ENCODE data around the gene ARSG. TPM values are rescaled to one million over a fixed set of nuclear protein-coding genes. Genes with fewer than 3 reads are reported as not detected.
A peak's percentile ranks its signal among the peaks of the same experiment; 100 is the strongest.
"Not testable (repeated sequence)": the region's sequence is repeated elsewhere in the genome, so short reads cannot be mapped to it uniquely, and the experiment has no call there.

ARSG gene
- 2.0 and 2.1 TPM in 2 replicates for total RNA-seq (2014; rRNA removed; shearing (Covaris generic))

DNA sequence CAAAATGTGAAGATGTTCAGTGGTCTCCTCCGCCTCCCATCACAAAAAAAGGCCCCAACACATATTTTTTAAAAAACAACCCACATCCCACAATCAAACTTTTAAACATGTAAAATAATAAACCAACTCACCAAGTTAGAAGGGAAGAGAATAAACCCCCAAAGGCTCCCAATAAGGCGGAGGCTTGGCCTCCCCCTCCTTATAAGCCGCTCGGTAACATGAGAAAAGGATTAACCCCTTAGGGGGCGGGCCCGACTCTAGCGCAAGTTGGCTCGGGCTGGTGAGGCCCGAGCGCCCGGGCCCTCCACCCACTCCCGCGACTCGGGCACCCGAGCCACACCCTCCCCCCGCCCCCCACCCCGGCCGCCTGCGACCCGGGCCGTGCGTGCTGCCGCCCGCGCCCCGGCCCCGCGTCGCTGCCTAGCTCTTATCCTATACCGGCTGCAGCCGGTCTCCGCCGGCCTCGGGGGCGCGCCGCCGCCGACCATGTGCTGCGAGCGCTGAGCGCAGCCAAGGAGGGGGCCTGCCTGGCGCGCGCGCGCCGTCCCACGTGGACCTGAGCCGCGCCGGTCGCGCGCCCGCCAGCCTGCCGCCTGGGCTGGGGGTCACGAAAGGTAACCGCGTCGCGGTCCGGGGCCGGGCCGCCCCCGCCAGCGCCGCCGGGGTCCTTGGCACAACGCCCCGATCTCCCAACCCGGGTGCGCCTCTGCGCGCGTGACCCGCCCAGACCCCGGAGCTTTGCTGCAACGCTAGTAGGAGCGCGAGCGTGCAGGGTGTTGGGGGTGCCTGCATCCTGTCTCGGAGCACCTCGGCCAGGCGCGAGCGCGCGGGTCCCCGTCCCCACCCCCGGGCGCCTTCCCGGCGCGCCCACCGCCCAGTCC lies at the start of gene ARSG, which contains the start of gene SLC16A6:
Gene ARSG (plus strand): TSS at position 541 of the 881 bp plus-strand sequence. CDS start 15,999 bp downstream, outside the sequence.
Gene SLC16A6 (minus strand): TSS at position 173 of the 881 bp plus-strand sequence. CDS start 12,807 bp downstream, outside the sequence.
- peak; percentile 68 for DNase-seq (ENCODE audit: low spot score)

DNA sequence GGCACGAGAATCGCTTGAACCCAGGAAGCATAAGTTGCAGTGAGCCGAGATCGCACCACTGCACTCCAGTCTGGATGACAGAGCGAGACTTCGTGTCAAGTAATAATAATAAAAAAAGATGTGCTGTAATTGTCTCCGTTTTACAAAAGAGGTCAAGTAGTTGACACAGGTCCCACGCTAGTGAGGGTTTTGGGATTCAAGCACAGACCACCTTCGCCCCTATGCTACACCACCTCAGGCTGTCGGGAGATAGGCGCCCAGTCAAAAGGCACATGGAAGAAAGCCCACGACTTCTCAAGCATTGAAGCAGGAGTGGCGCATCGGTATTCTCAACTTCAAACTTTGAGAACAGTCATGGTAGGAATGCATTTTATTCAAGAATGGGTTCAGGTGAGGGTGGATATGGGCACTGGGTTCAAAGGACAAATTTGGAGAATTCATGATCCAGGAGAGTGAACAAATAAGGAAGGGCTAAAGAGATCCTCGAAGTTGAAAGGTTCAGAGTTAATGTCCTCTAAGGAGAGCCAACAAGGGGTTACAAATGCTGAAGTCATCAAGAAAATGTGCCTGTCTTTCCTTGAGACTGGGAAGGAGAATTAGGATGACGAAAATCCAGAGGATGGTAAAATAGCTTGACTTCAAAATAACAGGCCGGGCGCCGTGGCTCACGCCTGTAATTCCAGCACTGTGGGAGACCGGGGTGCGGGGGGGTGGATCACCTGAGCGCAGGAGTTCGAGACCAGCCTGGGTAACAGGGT lies 44.8 kb upstream of the ARSG start:
- DNase-seq (ENCODE audit: low spot score) = no peak

DNA sequence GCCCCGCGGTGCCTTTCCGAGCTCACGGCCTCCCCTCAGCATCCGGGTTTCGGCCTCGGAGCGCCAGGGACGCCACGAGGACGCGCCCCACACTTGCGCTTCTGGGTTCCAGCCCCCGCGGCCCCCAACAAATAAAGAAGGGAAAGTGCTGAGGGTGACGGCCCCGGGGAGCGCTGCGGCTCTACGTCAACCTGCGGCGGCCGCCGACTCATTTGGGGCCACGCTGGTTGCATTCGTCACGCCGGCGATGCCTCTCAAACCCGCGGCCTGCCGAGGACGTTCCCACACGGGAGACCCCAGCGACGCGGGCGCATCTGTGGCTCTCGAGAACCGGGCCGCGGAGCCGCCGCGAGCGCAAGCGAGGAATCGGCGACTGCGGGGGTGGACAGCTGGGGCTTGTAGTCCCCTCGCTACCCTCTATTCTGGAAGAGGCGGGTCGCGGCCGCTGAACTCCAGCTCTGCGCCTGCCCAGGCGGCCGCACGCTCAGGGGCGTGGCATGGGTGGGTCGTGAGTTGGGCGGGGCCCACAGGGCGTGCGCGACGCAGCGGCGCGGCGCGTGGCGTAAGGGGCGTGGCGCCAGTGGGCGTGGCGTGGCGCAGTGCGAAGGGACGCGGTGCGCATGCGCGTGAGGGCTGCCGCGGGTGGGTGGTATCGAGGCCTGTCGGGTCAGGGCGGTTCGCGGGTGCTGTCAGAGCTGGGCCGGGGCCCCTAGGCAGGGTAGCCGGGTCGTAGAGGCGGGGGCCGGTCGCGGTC lies 43.7 kb upstream of the ARSG start, which contains the start of gene AMZ2:
Gene AMZ2 (plus strand): TSS at position 599 of the 754 bp plus-strand sequence. CDS start 2,145 bp downstream, outside the sequence.
- DNase-seq (ENCODE audit: low spot score) = peak; percentile 89

DNA sequence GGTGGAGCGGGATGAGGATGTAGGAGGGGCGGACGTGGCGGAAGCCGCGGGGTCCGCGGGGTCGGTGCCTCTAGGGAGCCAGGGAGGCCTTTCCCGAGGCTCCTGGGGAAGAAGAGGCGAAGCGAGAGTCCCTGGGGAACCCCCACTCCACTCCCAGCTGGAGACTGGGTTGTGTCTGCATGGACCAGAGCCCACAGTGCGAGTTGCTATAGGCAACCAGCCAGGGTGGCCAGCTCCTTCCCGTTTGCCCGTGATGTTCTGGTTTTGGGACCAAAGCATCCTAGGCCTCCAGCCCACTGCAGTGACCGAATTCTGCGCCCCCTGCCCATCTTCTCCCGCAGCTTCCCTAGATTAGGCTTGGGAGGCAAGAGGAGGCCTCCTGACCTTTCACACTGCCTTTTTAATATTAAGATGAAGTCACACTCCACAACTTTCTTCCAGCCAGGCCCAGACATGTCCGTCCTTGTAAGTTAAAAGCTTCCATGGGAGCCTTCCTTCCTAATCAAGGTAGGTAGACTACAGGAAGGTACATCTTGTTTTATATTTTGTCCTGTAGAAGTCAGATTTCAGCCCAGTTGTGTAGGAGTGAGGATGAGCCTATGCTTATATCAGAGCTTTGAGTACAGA lies 43.0 kb upstream of the ARSG start:
- DNase-seq (ENCODE audit: low spot score) = no peak

DNA sequence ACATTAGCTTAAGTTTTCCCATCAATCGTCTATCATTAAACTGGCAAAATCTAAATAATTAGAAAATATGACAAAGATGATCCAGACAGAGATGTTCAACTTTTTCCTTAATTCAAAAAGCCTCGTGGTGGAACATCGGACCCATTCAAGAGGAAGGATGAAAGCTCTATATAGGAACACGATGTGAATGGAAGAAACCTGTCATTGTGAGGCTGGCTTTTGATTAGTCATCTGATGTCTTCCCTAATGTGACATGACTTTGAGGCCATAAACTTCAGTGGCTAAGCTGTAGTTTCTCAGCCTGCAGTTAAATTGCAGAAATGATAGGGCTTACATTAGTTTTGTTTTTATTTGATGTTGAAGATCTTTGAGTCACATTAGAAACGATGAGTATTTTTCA lies 42.4 kb upstream of the ARSG start:
- DNase-seq (ENCODE audit: low spot score) = no peak

DNA sequence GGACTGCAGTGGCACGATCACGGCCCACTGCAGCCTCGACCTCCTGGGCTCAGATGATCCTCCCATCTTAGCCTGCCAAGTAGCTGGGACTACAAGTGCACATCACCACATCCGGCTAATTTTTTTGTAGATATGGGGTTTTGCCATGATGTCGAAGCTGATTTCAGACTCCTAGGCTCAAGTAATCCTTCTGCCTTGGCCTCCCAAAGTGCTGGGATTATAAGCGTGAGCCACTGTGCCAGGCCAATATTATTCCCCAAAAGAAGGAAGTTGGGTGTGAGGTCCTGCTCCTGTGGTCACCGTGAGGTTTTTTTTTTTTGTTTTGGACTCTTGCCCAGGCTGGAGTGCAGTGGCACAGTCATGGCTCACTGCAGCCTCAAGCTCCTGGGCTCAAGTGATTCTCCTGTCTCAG lies 41.9 kb upstream of the ARSG start:
- no peak for DNase-seq (ENCODE audit: low spot score)

DNA sequence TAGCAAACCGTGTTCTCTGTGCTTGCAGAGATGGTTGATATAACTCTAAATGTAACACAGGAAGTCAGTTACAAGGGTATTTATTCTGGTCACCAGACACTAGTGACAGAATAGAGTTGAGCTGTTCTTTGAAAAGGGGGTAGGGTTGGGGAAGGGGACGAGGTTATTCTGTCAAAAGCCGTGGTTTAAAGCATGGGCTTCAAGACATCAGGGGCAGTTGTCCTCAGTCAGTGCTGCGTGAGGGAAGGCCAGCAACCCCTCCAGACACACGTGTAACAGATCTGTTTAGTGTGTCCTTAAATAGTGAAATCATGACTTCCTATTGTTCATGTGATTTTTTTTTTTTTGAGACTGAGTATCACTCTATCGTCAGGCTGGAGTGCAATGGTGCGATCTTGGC lies 37.9 kb upstream of the ARSG start:
- not testable (repeated sequence) for DNase-seq (ENCODE audit: low spot score)

DNA sequence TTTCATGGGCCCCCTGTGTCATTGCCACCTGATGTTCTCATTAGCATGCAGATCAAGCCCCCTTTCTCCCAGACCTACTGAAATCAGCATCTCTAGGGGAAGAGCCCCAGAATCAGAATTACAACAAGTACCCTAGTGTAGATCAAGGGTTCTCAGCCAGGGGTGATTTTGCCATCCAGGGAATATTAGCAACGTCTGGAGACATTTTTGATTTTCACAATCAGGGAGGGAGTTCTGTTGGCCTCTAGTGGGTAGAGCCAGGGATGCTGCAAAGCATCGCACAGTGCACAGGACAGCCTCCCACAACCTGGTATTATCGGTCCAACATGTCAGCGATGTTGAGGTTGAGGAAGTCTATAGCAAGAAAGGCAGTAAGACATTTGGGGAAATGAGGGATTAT lies 36.1 kb upstream of the ARSG start:
- no peak for DNase-seq (ENCODE audit: low spot score)

DNA sequence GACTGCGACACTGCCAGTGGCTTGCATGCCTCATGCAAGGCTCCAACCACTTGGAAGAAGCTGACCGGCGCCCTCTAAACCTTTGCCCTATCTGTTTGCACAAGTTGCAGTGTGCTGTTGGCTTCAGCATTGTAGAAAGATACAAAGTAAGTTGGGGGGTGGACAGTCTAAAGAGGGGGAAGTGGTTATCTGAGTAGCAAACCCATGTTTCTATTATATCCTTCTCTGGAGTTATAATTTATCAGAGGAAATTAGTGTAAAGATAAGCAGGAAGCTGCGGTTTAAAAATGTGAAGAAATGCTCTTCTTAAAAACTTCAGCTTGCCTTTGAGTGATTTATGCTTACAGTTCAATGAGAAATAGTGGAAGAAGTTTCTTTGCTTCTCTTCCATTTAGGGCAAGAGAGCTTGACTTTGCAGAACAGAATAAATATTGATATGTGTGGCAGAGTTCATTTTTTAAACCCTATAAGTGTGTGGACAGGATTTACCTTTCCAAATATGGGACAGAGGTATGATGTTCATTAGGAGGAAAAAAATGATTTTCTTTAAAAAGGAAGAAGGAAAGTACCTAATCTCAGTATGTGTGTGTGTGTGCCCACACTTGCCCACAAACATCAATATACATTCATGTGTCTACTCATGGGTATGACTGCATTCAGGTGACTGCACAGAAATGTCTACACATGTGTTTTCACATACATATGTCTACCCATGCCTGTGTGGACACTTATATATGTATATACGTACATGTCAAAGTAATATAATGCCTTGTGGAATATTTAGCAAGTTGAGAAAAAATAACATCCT lies 35.4 kb upstream of the ARSG start:
- DNase-seq (ENCODE audit: low spot score) = no peak

DNA sequence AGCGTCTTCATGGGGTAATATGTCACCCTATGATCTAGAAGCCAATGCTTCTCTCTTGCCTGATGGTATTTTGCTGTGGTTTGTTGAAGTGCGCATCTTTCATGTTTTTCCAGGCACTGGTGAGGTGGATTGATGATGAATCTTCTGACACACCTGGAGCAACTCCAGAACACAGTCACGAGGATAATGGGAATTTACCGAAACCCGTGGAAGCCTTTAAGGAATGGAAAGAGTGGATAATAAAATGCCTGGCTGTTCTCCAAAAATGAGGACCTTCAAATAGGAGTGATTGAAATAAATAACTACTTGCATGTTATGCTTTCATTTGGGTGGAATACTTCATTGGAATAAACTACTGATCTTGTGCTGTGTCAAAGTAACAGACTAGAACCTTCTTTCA lies 34.6 kb upstream of the ARSG start:
- not testable (repeated sequence) for DNase-seq (ENCODE audit: low spot score)

DNA sequence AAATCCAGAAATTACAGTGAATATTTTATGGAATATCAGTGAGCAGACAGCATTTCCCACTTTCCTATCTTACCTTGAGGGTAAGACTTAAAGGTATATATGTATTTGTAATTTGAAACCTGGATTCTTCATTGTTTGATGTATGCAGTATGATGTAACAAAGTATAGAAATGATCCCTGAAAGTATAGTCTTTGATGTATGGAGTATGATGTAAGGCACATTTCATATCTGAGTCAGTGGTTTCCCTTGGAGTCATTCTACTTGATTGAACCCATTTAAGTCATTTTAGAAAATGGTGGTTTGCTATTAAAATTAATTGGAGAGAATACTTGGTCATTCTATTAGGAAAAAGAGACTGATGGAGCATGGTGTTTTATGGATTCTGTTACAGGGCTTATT lies 33.4 kb upstream of the ARSG start:
- no peak for DNase-seq (ENCODE audit: low spot score)

DNA sequence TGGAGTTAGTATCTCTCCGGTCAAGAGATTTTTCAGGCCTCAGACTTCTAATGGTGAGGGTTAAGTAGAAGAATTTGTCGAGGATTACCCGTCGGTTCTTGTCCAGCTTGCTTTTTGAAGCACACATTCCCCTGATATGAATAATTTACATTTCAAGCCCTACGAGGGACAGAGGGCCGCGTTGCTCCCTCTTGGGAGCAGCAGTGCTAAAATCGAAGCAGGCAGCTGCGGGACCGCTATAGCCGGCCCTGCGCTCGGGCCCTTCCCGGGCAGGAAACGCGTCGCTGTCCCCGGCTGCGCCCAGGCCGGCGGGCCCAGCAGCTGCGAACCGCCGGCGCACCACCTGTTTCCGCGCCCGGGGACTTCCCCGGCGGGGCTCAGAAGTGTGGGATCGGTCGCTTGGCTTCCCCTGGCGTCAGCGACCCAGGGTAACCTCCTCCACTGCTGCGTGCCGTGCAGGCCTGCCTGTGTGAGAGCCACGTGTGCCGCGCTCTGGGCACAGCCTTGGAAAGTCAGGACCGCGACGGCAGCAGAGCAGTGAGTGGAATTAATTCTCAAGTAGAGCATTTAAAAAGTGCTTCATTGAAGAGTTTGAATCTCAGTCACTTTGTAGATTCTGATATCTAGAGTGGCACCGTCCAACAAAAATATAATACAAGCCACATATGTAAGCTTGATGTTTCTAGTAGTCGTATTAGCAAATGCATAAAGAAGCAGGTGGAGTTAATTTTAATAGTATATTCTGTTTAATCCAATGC lies 32.2 kb upstream of the ARSG start:
- DNase-seq (ENCODE audit: low spot score) = peak; percentile 38

DNA sequence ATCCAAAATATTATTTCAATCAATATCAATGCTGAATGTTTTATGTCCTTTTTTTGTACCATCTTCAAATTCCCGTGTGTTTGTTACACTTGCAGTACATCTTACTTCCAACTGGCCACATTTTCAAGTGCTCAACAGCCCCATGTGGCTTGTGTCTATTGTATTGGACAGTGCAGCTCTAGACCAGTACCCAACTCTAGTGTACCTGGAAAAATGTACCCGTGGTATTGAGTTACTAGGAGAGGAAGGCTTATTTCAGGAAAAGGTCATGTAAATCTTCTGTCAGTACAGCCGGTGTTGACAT lies 31.7 kb upstream of the ARSG start:
- DNase-seq (ENCODE audit: low spot score) = peak; percentile 34

DNA sequence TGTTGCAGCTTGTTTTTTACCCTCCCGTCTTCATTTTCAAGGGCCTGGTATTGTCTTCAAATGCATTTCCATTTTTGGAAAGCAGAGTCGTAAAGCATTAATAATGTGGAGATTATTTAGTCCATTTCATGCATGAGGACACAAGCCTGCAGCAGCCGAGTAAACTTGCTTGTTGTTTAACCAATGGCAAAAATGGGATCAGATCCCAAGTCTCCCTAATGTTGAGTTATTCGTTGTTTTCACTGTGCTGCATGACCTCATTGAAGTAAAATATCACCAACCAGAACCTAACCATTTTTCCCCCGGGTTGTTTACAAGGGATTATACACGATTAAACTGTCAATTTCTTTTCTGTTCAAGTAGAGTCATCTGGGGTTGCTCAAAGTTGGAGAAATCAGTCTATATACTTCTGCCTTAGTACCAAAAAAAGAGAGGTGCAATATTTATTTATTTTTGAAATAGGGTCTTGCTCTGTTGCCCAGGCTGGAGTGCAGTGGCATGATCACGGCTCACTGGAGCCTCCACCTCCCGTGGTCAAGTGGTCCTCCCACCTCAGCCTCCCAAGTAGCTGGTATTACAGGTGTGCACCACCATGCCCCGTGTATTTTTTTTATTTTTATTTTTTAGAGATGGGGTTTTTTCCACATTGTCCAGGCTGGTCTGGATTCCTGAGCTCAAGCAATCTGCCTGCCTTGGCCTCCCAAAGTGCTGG lies 31.1 kb upstream of the ARSG start:
- DNase-seq (ENCODE audit: low spot score) = no peak

DNA sequence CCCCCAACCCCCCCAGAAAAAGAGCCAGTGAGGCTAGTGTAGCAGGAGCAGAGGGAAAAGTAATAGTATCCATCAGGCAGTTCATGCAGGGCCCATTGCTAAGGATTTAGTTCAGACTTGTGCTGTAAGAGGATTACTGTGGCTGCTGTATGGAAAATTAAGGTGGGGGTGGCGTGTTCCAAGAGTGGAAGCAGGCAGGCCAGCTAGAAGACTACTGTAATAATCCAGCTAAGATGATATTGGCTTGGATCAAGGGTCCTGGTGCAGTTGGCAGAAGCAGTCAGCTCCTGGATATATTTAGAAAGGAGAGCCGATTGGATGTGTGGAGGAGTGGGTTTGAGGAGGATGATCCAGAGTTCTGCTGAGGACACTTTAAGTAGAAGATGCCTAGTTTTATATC lies 28.8 kb upstream of the ARSG start:
- DNase-seq (ENCODE audit: low spot score) = not testable (repeated sequence)

DNA sequence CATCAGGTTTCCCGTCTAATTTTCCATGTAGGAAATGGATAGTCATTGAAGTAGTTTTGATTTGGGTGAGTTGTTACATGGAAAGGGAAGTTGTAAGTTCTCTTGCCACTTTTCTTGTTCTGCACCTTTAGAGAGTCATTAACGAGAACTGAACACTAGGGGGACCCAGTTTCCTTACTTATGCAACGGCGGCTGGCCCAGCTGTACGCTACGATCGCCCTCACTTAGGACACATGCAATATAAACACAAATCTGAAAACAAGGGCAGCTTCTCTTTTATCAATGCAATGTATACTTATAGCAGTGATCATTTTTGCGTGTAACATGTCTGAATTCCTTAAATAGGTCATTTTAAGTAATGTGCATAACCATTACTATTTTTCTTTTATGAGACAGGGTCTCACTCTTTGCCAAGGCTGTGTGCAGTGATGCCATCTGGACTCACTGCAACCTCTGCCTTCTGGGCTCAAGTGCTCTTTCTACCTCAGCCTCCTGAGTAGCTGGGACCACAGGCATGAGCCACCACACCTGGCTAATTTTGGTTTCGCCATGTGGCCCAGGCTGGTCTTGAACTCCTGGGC lies 28.1 kb upstream of the ARSG start:
- peak; percentile 37 for DNase-seq (ENCODE audit: low spot score)

DNA sequence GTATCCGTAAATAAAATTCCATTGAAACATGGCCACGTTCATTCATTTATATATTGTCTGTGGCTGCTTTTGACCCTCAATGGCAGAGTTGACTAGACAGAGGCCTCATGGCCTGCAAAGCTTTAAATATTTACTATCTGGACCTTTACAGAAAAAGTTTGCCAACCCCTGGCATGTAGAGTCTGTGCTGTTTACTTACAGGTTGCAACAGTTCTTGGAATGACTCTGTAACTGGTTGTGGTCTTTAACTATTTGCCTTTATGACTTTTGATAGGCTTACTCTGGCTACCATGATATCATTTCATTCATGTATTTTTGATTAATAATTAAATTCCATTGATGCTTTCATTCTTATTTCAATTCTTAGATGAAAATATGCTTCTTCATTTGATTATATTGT lies 25.5 kb upstream of the ARSG start:
- not testable (repeated sequence) for DNase-seq (ENCODE audit: low spot score)

DNA sequence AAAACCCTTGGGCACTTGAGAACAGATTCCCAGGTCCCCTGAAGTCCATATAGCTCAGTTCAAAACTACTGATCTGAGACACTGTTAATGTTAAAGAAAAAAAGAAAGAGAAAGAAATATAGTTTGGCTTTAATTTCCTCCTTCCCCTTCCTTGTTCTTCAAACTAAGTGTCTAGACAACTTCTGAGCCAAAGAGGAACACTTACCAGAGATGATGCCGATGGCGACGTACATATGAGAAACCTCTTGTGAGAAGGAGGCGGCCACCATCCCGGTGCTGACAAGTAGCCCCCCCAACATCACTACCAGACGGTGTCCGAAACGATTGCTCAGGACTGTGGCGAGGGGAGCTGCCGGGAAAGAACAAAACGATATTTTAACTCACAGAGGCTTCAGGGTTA lies 17.6 kb upstream of the ARSG start:
- DNase-seq (ENCODE audit: low spot score) = no peak

DNA sequence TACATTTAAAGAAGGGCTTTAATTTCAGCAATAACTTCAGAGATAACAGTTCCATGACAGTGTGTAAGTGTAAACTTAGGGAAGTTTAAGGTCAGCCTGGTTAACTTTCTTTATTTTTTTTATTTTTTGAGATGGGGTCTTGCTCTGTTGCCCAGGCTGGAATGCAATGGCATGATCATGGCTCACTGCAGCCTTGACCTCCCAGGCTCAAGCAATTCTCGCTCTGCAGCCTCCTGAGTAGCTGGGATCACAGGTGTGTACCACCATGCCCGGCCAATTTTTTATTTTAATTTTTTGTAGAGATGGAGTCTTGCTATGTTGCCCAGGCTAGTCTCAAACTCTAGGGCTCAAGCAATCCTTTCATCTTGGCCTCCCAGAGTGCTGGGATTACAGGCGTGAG lies 15.0 kb upstream of the ARSG start:
- not testable (repeated sequence) for DNase-seq (ENCODE audit: low spot score)
